Body of pancreas (tissue), 4 donors: ENCODE results near the gene PTP4A2. TPM values are rescaled to one million over a fixed set of nuclear protein-coding genes. Genes with fewer than 3 reads are reported as not detected.

ENCODE experiments used
- ATAC-seq: fragments of 150-250 bp; one replicate; pipeline ENCODE4 v1.9.1; 2016
- DNase-seq, 4 donors: peaks; one replicate each; pipeline ENCODE4 v3.0.0-alpha.2; 2019
- H3K27ac ChIP-seq, 4 donors: fragments of 200-600 bp; sonication (generic); 1 replicate in 3 of 4; 2 replicates in 1 of 4; pipeline versions ENCODE4 v1.5.1 to v1.6.1; 2016 to 2019; ENCODE audit warnings: mild to moderate bottlenecking in 1 of 4, mixed read lengths in 1 of 4, moderate library complexity in 1 of 4
- H3K27me3 ChIP-seq, 2 donors: fragments of 200-600 bp; sonication (generic); one replicate each; pipeline ENCODE4 v1.6.0; 2016; ENCODE audit warnings: mild to moderate bottlenecking in 1 of 2
- H3K36me3 ChIP-seq, 2 donors: fragments of 200-600 bp; sonication (generic); replicated peaks in 1 of 2; 2 replicates each; pipeline ENCODE4 v1.5.1; 2016; ENCODE audit warnings: low read depth in 2 of 2; ENCODE audit not compliant: insufficient read depth in 1 of 2
- H3K4me1 ChIP-seq: fragments of 200-600 bp; sonication (generic); one replicate; pipeline ENCODE4 v1.6.0; 2016
- H3K4me3 ChIP-seq, 2 donors: fragments of 200-600 bp; sonication (generic); 1 replicate in 1 of 2; 2 replicates in 1 of 2; pipeline ENCODE4 v1.5.1; 2016 to 2019
- H3K9me3 ChIP-seq, 3 donors: fragments of 200-600 bp; sonication (generic); 1 replicate in 2 of 3; 2 replicates in 1 of 3; pipeline ENCODE4 v1.5.1; 2016
- POLR2A ChIP-seq, 3 donors: fragments of 450-650 bp; IDR thresholded peaks; one replicate each; pipeline ENCODE4 v1.6.1; 2016; ENCODE audit warnings: antibody characterized with exemption in 3 of 3, mild to moderate bottlenecking in 2 of 3
- WGBS, 2 donors: methylation state at CpG; one replicate each; pipeline ENCODE4 v1.1.5; 2017; 5-methylcytosine and 5-hydroxymethylcytosine counted together
- intact Hi-C: fragments of 100-400 bp; cut with DNase I; formaldehyde crosslinking; loops from one replicate; pipeline ENCODE4 v1.15.1; 2023
- total RNA-seq, 2 donors: library from RNA; depleted of rRNA; stranded (reverse); fragments of >200 nt; gene quantifications; one replicate each; pipeline ENCODE4 v1.1.0, GENCODE V29; 2016
- TF ChIP-seq, protein P1 (sequence below), 7 experiments: fragments of 450-650 bp in 4 of 7; fragments of 200-600 bp in 3 of 7; sonication (generic) in 3 of 7; IDR thresholded peaks; one replicate each; pipeline ENCODE4 v1.5.1; 2016 to 2019; ENCODE audit warnings: antibody characterized with exemption in 7 of 7

Gene PTP4A2
- total RNA-seq, 2 donors from 2014 or later, result 79.6 to 103 TPM

- Histone ChIP-seq H3K27me3 (no peaks in the 10 kb centered on the region), H3K27ac (peak overlapping the region in 3 of 4 donors; percentile 2 to 90 (median 64)), H3K4me3 (no peak overlapping the region), H3K9me3 (no peaks in the 10 kb centered on the region), H3K36me3 (no peaks in the 10 kb centered on the region), H3K4me1 (peaks cover 82% of the 10 kb centered on the region)
- TF ChIP-seq POLR2A (IDR thresholded peaks at IDR 0.05), result no peak
- TF ChIP-seq, protein P1, sequence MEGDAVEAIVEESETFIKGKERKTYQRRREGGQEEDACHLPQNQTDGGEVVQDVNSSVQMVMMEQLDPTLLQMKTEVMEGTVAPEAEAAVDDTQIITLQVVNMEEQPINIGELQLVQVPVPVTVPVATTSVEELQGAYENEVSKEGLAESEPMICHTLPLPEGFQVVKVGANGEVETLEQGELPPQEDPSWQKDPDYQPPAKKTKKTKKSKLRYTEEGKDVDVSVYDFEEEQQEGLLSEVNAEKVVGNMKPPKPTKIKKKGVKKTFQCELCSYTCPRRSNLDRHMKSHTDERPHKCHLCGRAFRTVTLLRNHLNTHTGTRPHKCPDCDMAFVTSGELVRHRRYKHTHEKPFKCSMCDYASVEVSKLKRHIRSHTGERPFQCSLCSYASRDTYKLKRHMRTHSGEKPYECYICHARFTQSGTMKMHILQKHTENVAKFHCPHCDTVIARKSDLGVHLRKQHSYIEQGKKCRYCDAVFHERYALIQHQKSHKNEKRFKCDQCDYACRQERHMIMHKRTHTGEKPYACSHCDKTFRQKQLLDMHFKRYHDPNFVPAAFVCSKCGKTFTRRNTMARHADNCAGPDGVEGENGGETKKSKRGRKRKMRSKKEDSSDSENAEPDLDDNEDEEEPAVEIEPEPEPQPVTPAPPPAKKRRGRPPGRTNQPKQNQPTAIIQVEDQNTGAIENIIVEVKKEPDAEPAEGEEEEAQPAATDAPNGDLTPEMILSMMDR (IDR thresholded peaks at IDR 0.05), result no peak
- ATAC-seq (peak; percentile 36), DNase-seq (no peak)
- intact Hi-C loops, result no loop called here
- WGBS, 2 donors, result 25 to 36% methylated on average over 2 of the region's 2 CpGs
Measured at GRCh38 chr1:31923901-31924535, 14.2 kb downstream of the PTP4A2 start.

DNA sequence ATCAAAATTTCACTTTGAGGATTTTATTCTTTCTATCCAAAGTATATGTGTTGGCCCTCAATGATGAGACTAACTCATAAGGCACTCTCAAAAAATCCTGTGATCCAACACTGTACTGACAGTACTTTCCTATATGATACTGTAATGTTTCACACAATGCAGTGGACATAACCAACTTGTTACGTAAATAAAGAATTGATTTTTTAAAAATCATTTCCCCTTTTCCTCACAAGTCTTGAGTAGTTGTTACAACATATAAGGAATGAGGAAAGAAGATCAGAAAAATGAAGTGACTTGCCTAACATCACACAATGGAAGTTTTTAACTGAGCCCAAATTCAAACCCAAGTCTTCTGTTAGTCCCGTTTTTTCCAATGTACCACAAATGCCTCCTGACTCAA, 17.2 kb downstream of the PTP4A2 start:
- Histone ChIP-seq H3K27ac (peak overlapping the region in 2 of 4 donors; percentile 46 to 66), H3K4me3 (no peak overlapping the region), H3K36me3 (peaks cover 0 to 3% of the 10 kb centered on the region in 2 donors), H3K27me3 (no peaks in the 10 kb centered on the region), H3K9me3 (no peaks in the 10 kb centered on the region), H3K4me1 (peaks cover 54% of the 10 kb centered on the region)
- DNase-seq (no peak), ATAC-seq (no peak)
- WGBS, 2 donors, result 28 to 40% methylated on average over 2 of the region's 2 CpGs
- intact Hi-C loops, result no loop called here
- TF ChIP-seq, protein P1 (IDR thresholded peaks at IDR 0.05), result no peak

DNA sequence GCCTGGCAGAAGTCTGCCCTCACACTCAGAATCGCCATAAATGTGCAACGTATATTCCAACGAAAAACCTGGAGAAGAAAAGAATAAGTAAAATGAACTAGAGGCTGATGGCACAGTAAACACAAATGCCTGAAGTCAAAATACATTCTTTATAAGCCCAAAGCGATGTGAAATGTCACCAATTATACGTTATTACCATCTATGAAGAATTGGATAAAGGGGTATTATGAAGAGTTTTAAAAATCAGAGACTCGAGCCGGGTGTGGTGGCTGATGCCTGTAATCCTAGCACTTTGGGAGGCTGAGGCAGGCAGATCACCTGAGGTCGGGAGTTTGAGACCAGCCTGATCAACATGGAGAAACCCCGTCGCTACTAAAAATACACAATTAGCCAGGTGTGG, 18.6 kb downstream of the PTP4A2 start:
- WGBS, 2 donors, result 91 to 98% methylated on average over 10 of the region's 10 CpGs
- H3K27ac ChIP-seq, result no peak overlapping the region
- intact Hi-C loops, result no loop called here
- H3K4me1 ChIP-seq, result peaks cover 41% of the 10 kb centered on the region
- no peaks in the 10 kb centered on the region for H3K27me3 ChIP-seq
- H3K36me3 ChIP-seq, result peaks cover 0 to 7% of the 10 kb centered on the region in 2 donors
- TF ChIP-seq POLR2A (IDR thresholded peaks at IDR 0.05), result no peak
- TF ChIP-seq, protein P1 (IDR thresholded peaks at IDR 0.05), result no peak
- DNase-seq (no peak), ATAC-seq (no peak)
- H3K9me3 ChIP-seq, result no peaks in the 10 kb centered on the region
- H3K4me3 ChIP-seq, result no peak overlapping the region

GRCh38 chr1:31915438-31915837, 22.7 kb downstream of the PTP4A2 start:
- TF ChIP-seq POLR2A (IDR thresholded peaks at IDR 0.05), result no peak
- intact Hi-C loops, result no loop called here
- H3K4me1 ChIP-seq, result peaks cover 36% of the 10 kb centered on the region
- peaks cover 0 to 15% of the 10 kb centered on the region in 2 donors for H3K36me3 ChIP-seq
- no peaks in the 10 kb centered on the region for H3K27me3 ChIP-seq
- H3K4me3 ChIP-seq, result no peak overlapping the region
- ATAC-seq, result no peak
- no peaks in the 10 kb centered on the region for H3K9me3 ChIP-seq
- no peak for DNase-seq
- 87 to 88% methylated on average over 4 of the region's 4 CpGs for WGBS, 2 donors
- no peak overlapping the region for H3K27ac ChIP-seq

- H3K36me3 ChIP-seq, result peaks cover 6 to 17% of the 10 kb centered on the region in 2 donors
- H3K27ac ChIP-seq, result no peak overlapping the region
- DNase-seq (no peak), ATAC-seq (no peak)
- H3K4me1 ChIP-seq, result peaks cover 38% of the 10 kb centered on the region
- H3K9me3 ChIP-seq, result no peaks in the 10 kb centered on the region
- TF ChIP-seq, protein P1 (IDR thresholded peaks at IDR 0.05), result no peak
- no peak for TF ChIP-seq POLR2A (IDR thresholded peaks at IDR 0.05)
- no peaks in the 10 kb centered on the region for H3K27me3 ChIP-seq
- intact Hi-C loops, result no loop called here
- WGBS, 2 donors, result 90 to 94% methylated on average over 3 of the region's 3 CpGs
- H3K4me3 ChIP-seq, result no peak overlapping the region
Measured at GRCh38 chr1:31913968-31914367, 24.2 kb downstream of the PTP4A2 start.
